GM18909 (cell line): Measurements from ENCODE around the gene MRTFA.
"Not testable (repeated sequence)": the region's sequence is repeated elsewhere in the genome, so short reads cannot be mapped to it uniquely, and the experiment has no call there.

Experiments
- ATAC-seq: cut with Tn5 transposase; IDR thresholded peaks from one replicate; pipeline ENCODE4 v1.9.1; 2021; ENCODE audit warnings: mild to moderate bottlenecking; ENCODE audit not compliant: unreplicated experiment, poor library complexity

Gene MRTFA

GRCh38 chr22:40383905-40384304 lies 252.6 kb downstream of the MRTFA start:
- ATAC-seq, result no peak

- no peak for ATAC-seq
Measured at GRCh38 chr22:40381461-40381860, 255.1 kb downstream of the MRTFA start.

DNA sequence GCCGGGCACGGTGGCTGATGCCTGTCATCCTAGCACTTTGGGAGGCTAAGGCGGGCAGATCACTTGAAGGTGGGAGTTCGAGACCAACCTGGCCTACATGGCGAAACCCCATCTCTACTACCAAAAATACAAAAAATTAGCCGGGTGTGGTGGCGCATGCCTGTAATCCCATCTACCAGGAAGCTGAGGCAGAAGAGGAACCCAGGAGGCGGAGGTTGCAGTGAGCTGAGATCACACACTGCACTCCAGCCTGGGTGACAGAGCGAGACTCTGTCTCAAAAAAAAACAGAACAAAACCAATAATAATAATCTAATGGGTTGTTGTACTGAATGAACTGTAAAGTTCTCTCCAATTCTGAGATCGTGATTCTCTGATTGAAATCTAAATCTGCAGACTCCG lies 258.1 kb downstream of the MRTFA start:
- not testable (repeated sequence) for ATAC-seq

DNA sequence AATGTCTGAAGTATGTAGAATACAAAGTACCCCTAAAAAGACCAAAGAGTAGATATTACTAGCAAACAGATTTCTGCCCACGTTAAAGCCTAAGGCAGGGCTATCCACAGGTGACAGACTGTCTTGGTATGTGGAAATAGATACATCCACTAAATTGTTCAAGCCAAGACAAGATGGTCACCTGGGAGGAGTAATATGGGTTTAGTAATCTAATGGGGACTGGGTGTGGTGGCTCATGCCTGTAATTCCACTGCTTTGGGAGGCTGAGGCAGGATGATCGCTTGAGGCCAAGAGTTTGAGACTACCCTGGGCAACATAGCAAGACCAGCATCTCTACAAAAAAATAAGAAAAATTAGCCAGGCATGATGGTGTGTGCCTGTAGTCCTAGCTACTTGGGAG lies 258.6 kb downstream of the MRTFA start:
- no peak for ATAC-seq

DNA sequence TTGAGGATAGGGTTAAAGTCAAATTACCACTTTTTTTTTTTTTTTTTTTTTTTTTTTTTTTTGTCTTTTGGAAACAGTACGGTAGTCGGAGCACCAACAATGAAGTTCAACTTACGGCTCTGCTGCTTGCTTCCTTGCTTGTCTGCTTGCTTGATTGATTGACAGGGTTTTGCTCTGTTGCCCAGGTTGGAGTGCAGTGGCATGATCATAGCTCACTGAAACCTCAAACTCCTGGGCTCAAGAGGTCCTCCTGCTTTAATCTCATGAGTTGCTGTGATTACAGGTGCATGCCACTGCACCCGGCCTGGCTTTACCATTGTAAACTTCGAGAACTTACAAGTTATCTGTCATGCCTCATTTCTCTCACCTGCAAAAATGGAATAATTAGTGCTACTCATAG lies 260.4 kb downstream of the MRTFA start:
- no peak for ATAC-seq

GRCh38 chr22:40374567-40374966 lies 262.0 kb downstream of the MRTFA start:
- no peak for ATAC-seq

DNA sequence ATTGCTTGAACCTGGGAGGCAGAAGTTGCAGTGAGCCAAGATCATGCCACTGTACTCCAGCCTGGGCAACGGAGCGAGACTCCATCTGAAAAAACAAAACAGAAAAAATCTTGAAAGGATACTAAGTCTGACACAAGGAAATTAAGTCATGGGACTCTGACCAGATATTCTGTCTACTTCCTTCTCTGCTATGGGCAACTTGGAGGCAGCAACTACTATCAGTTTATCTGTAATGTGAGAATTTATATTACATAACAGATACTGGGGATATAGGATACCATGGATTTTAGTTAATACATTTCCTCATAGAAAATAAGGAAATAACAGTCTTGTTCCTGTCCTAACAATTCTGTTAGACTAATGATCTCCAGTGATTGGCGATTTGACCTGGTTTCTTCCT lies 267.7 kb downstream of the MRTFA start:
- ATAC-seq, result no peak

DNA sequence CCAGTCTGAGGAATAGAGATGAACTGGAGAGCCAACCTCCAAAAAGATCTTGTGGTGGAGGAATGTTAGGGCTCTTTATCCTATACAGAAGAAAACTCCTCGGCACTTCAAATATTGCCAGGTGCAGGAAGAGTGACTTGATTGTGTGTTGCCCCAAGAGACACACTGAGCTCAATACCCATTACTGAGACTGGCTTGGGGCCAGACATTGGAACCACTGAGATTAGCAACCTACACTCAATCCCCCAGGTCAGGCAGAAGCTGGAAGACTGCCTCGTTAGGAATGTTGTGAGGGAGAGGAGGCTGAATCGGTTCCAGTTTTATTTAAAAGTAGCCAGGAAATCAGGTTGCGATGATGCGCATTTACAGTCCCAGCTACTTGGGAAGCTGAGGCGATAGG lies 268.5 kb downstream of the MRTFA start:
- ATAC-seq, result no peak

DNA sequence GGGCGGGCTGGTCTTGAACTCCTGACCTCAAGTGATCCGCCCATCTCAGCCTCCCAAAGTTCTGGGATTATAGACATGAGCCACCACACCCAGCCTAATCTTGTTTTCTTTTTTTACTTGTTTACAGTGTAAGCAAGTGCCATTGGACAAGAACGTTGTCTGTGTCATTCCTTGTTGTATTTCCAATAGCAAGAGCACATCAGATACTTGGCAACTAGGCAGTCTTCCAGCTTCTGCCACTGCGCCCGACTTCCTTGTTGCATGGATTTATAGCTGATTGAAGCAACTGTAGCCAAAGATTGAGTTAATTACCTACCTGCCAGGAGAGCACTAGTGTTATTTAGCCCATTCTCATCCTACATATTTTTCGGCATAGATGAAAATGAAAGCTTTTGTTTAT lies 269.2 kb downstream of the MRTFA start:
- no peak for ATAC-seq

- ATAC-seq, result no peak
Measured at GRCh38 chr22:40366068-40366467, 270.5 kb downstream of the MRTFA start.

DNA sequence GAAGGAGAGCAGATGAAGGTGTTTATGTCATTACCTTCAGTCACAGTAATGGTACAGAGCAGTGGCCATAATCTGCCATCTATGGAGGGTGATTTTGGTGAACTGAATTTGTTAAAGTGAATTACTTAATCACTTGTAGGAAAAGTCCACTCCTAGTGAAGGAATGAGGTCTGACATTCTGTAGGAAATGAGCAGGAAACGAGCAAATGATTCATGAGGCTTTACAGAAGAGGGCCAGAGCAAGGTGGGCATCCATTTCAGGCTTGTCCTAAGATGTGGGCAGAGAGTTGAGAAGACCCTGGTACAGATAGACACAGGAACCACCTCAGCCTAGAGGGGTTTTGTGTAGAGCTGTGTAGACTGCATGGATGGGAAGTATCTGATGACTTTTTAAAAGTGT lies 272.1 kb downstream of the MRTFA start:
- ATAC-seq, result no peak

- no peak for ATAC-seq
Measured at GRCh38 chr22:40363059-40363458, 273.5 kb downstream of the MRTFA start.

- ATAC-seq, result no peak
Measured at GRCh38 chr22:40361100-40361499, 275.4 kb downstream of the MRTFA start.
